22Rv1 (cell line): ENCODE measurements around the gene TRIM15.

Source experiments
- CTCF ChIP-seq: fragments of 450-650 bp; IDR thresholded peaks from 2 replicates; pipeline ENCODE4 v1.5.1; 2017; ENCODE audit warnings: mild to moderate bottlenecking
- ZFX ChIP-seq: fragments of 450-650 bp; IDR thresholded peaks from 2 replicates; pipeline ENCODE4 v1.6.1; 2017; ENCODE audit warnings: antibody characterized with exemption, borderline replicate concordance

GRCh38 chr6:30195951-30196350 is 32.6 kb downstream of the TRIM15 start:
- TF ChIP-seq CTCF (no peak), ZFX (no peak)
